Glutamatergic neuron (in vitro differentiated cells): ENCODE results near the gene ST6GALNAC3. TPM values are rescaled to one million over a fixed set of nuclear protein-coding genes. Genes with fewer than 3 reads are reported as not detected.

ENCODE experiments used
- DNase-seq: peaks from one replicate; pipeline ENCODE4 v3.0.0; 2022
- H3K27ac Mint-ChIP-seq: one replicate; pipeline ENCODE4 v1.8.0; 2020; ENCODE audit warnings: mild to moderate bottlenecking, mixed read lengths, inconsistent platforms; ENCODE audit not compliant: unreplicated experiment
- H3K27me3 Mint-ChIP-seq: one replicate; pipeline ENCODE4 v1.8.0; 2020; ENCODE audit warnings: mild to moderate bottlenecking, moderate library complexity, mixed read lengths, inconsistent platforms; ENCODE audit not compliant: unreplicated experiment
- H3K36me3 Mint-ChIP-seq: one replicate; pipeline ENCODE4 v1.8.0; 2020; ENCODE audit warnings: mild to moderate bottlenecking, mixed read lengths, inconsistent platforms; ENCODE audit not compliant: unreplicated experiment
- H3K4me1 Mint-ChIP-seq: one replicate; pipeline ENCODE4 v1.8.0; 2020; ENCODE audit warnings: mild to moderate bottlenecking, low read depth, mixed read lengths, inconsistent platforms; ENCODE audit not compliant: unreplicated experiment
- H3K4me3 Mint-ChIP-seq: one replicate; pipeline ENCODE4 v1.8.0; 2020; ENCODE audit warnings: mild to moderate bottlenecking, mixed read lengths, inconsistent platforms; ENCODE audit not compliant: unreplicated experiment
- H3K9me3 Mint-ChIP-seq: one replicate; pipeline ENCODE4 v1.8.0; 2020; ENCODE audit warnings: mild to moderate bottlenecking, moderate library complexity, mixed read lengths, inconsistent platforms; ENCODE audit not compliant: unreplicated experiment
- CTCF ChIP-seq: fragments of 200-600 bp; sonication (generic); IDR thresholded peaks from one replicate; pipeline ENCODE4 v1.5.0; 2021; ENCODE audit not compliant: partially characterized antibody, unreplicated experiment
- total RNA-seq: library from RNA; stranded (reverse); fragmentation: NEBNext Ultra II Directional; extraction: Animal tissue kit (Norgen Biotek cat#: 25700); gene quantifications from one replicate; pipeline ENCODE4 v1.2.1, GENCODE V29; 2021; ENCODE audit not compliant: unreplicated experiment

Gene ST6GALNAC3
- total RNA-seq, 1 donor from 2014 or later, result 6.5 TPM

GRCh38 chr1:76474922-76475321 is 400.4 kb downstream of the ST6GALNAC3 start:
- Mint-ChIP-seq H3K27me3 (no peaks in the 10 kb centered on the region), H3K27ac (no peak overlapping the region), H3K4me1 (no peaks in the 10 kb centered on the region), H3K9me3 (no peaks in the 10 kb centered on the region), H3K4me3 (no peak overlapping the region), H3K36me3 (no peaks in the 10 kb centered on the region)
- TF ChIP-seq CTCF, result no peak
- DNase-seq, result no peak

- peaks cover 1% of the 10 kb centered on the region for H3K9me3 Mint-ChIP-seq
- DNase-seq, result no peak
- no peaks in the 10 kb centered on the region for H3K27me3 Mint-ChIP-seq
- no peak overlapping the region for H3K4me3 Mint-ChIP-seq
- no peak overlapping the region for H3K27ac Mint-ChIP-seq
- TF ChIP-seq CTCF, result no peak
- H3K36me3 Mint-ChIP-seq, result no peaks in the 10 kb centered on the region
- H3K4me1 Mint-ChIP-seq, result no peaks in the 10 kb centered on the region
These were observed 402.6 kb downstream of the ST6GALNAC3 start for GRCh38 chr1:76477156-76477555.

- no peaks in the 10 kb centered on the region for H3K4me1 Mint-ChIP-seq
- DNase-seq, result no peak
- H3K4me3 Mint-ChIP-seq, result no peak overlapping the region
- H3K36me3 Mint-ChIP-seq, result no peaks in the 10 kb centered on the region
- no peaks in the 10 kb centered on the region for H3K27me3 Mint-ChIP-seq
- peaks cover 5% of the 10 kb centered on the region for H3K9me3 Mint-ChIP-seq
- H3K27ac Mint-ChIP-seq, result no peak overlapping the region
- TF ChIP-seq CTCF, result no peak
These were observed 406.3 kb downstream of the ST6GALNAC3 start for GRCh38 chr1:76480827-76481226.

GRCh38 chr1:76481672-76482071 is 407.1 kb downstream of the ST6GALNAC3 start:
- Mint-ChIP-seq H3K36me3 (no peaks in the 10 kb centered on the region), H3K27ac (no peak overlapping the region), H3K9me3 (peaks cover 5% of the 10 kb centered on the region), H3K27me3 (no peaks in the 10 kb centered on the region), H3K4me1 (no peaks in the 10 kb centered on the region), H3K4me3 (no peak overlapping the region)
- TF ChIP-seq CTCF, result no peak
- DNase-seq, result no peak

GRCh38 chr1:76482272-76482671 is 407.7 kb downstream of the ST6GALNAC3 start:
- H3K27me3 Mint-ChIP-seq, result no peaks in the 10 kb centered on the region

More at GRCh38 chr1:76482272-76482671, 407.7 kb downstream of the ST6GALNAC3 start:
- no peak overlapping the region for H3K27ac Mint-ChIP-seq
- H3K4me1 Mint-ChIP-seq, result no peaks in the 10 kb centered on the region
- no peaks in the 10 kb centered on the region for H3K36me3 Mint-ChIP-seq
- H3K9me3 Mint-ChIP-seq, result peaks cover 7% of the 10 kb centered on the region
- no peak for TF ChIP-seq CTCF
- no peak for DNase-seq
- H3K4me3 Mint-ChIP-seq, result no peak overlapping the region
